ENCODE data around the gene AATK.

The AATK gene

DNA sequence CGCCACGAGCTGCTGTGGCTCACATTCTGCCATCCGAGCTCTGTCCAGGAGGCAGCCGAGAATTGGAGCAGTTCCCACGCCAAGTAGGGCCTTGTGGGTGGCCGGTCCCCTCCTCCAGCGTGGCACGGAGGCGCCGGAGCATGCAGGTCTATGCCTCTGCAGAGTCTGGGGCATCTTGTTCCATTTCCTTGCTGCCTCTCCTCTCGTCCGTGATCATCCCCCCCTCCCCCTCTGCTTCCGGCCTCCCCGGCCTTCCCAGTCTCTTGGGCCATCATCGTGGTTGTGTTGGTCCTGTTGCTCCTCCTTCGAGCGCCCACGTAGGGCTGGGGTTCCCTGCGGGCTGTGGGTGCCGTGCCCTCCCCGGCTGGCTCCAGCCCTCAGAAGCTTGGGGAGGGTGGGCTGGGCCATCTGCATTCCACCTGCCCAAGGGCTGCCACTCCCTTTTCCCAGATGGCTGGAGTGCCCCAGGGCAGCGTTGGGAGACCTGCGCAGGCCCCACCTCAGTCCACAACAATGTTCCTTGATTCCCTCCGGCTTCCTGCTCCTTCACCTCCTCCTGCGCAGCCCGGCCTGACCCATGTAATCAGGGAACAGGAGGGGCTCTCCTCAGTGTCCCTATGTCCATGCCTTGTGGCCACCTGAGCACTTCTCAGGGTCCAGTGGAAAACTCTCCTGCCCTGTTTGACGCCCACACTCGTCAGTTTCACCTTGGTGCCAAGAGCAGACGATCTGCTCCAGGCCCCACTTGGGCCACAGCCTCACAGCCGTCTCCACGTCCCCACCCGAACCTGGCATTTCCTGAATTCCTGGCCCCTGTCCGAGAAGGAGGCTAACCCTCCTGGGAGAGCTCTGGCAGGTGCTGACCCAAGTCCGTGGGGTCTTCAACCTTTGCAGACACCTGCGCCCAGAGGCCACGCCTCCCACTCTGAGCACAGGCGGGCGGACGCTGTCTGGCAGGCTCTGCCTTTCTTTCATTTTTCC lies 94.0 kb downstream of the AATK start:
- no peak for ATAC-seq
- no peak for TF ChIP-seq ZNF565 (CRISPR knock-in tag; conservative IDR thresholded peaks at IDR 0.05; ENCODE audit: low read depth)
- no peak for TF ChIP-seq TCF4 (CRISPR knock-in tag; IDR thresholded peaks at IDR 0.05; ENCODE audit: borderline replicate concordance)
- TF ChIP-seq, protein P1, sequence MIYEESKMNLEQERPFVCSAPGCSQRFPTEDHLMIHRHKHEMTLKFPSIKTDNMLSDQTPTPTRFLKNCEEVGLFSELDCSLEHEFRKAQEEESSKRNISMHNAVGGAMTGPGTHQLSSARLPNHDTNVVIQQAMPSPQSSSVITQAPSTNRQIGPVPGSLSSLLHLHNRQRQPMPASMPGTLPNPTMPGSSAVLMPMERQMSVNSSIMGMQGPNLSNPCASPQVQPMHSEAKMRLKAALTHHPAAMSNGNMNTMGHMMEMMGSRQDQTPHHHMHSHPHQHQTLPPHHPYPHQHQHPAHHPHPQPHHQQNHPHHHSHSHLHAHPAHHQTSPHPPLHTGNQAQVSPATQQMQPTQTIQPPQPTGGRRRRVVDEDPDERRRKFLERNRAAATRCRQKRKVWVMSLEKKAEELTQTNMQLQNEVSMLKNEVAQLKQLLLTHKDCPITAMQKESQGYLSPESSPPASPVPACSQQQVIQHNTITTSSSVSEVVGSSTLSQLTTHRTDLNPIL (CRISPR knock-in tag; IDR thresholded peaks at IDR 0.05; ENCODE audit: low read depth) = no peak
- TF ChIP-seq, protein P2, sequence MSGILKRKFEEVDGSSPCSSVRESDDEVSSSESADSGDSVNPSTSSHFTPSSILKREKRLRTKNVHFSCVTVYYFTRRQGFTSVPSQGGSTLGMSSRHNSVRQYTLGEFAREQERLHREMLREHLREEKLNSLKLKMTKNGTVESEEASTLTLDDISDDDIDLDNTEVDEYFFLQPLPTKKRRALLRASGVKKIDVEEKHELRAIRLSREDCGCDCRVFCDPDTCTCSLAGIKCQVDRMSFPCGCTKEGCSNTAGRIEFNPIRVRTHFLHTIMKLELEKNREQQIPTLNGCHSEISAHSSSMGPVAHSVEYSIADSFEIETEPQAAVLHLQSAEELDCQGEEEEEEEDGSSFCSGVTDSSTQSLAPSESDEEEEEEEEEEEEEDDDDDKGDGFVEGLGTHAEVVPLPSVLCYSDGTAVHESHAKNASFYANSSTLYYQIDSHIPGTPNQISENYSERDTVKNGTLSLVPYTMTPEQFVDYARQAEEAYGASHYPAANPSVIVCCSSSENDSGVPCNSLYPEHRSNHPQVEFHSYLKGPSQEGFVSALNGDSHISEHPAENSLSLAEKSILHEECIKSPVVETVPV (CRISPR knock-in tag; IDR thresholded peaks at IDR 0.05) = no peak
- no peak for TF ChIP-seq PPARA (CRISPR knock-in tag; IDR thresholded peaks at IDR 0.05; ENCODE audit: borderline replicate concordance)
- TF ChIP-seq ARNTL (CRISPR knock-in tag; IDR thresholded peaks at IDR 0.05; ENCODE audit: borderline replicate concordance, low read depth) = no peak
- TF ChIP-seq, protein P3, sequence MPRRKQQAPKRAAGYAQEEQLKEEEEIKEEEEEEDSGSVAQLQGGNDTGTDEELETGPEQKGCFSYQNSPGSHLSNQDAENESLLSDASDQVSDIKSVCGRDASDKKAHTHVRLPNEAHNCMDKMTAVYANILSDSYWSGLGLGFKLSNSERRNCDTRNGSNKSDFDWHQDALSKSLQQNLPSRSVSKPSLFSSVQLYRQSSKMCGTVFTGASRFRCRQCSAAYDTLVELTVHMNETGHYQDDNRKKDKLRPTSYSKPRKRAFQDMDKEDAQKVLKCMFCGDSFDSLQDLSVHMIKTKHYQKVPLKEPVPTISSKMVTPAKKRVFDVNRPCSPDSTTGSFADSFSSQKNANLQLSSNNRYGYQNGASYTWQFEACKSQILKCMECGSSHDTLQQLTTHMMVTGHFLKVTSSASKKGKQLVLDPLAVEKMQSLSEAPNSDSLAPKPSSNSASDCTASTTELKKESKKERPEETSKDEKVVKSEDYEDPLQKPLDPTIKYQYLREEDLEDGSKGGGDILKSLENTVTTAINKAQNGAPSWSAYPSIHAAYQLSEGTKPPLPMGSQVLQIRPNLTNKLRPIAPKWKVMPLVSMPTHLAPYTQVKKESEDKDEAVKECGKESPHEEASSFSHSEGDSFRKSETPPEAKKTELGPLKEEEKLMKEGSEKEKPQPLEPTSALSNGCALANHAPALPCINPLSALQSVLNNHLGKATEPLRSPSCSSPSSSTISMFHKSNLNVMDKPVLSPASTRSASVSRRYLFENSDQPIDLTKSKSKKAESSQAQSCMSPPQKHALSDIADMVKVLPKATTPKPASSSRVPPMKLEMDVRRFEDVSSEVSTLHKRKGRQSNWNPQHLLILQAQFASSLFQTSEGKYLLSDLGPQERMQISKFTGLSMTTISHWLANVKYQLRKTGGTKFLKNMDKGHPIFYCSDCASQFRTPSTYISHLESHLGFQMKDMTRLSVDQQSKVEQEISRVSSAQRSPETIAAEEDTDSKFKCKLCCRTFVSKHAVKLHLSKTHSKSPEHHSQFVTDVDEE (CRISPR knock-in tag; IDR thresholded peaks at IDR 0.05) = no peak
- no peak for TF ChIP-seq ZNF70 (CRISPR knock-in tag; IDR thresholded peaks at IDR 0.05)
- TF ChIP-seq ZC3H10 (CRISPR knock-in tag; IDR thresholded peaks at IDR 0.05) = no peak

DNA sequence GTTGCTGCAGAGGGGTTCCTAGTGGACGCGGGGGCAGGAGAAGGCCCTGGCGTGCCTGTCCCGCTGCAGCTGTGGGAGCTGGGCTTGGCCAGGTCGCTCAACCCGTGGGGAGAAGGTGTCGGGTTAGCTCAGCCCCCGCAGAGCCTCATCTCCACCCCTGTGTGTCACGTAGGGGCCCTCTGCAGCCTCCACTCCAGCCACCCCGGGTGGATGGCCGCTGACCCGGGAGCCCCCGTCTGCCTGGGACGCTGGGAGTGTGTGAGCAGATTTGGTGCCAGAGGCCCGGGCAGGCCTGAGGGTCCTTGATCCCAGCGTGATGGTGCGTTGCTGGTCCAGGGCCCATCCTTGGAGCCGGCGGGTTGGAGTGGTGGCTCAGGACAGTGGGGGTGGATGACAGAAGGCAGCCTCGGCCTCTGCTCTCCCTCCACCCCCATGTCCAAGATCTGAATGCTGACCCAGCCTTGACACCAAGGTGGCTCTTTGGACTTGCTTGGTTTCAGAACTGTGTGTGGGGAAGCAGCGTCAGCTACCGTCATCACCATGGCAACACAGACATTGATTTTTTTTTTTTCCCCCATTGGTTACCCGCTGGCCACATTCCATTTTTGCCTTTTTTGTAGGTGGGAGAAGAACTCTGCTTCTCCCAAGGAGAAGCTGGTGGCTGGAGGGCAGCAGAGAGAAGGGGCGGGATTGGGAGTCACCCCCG lies 95.3 kb downstream of the AATK start:
- ATAC-seq = no peak
- TF ChIP-seq BACH2 (CRISPR knock-in tag; IDR thresholded peaks at IDR 0.05; ENCODE audit: borderline replicate concordance) (no peak), ISL1 (CRISPR knock-in tag; IDR thresholded peaks at IDR 0.05) (no peak), TCF4 (CRISPR knock-in tag; IDR thresholded peaks at IDR 0.05; ENCODE audit: borderline replicate concordance) (no peak), ZNF565 (CRISPR knock-in tag; conservative IDR thresholded peaks at IDR 0.05; ENCODE audit: low read depth) (no peak), ZNF70 (CRISPR knock-in tag; IDR thresholded peaks at IDR 0.05) (no peak)
- TF ChIP-seq, protein P3 (CRISPR knock-in tag; IDR thresholded peaks at IDR 0.05) = no peak
- TF ChIP-seq, protein P1 (CRISPR knock-in tag; IDR thresholded peaks at IDR 0.05; ENCODE audit: low read depth) = no peak

DNA sequence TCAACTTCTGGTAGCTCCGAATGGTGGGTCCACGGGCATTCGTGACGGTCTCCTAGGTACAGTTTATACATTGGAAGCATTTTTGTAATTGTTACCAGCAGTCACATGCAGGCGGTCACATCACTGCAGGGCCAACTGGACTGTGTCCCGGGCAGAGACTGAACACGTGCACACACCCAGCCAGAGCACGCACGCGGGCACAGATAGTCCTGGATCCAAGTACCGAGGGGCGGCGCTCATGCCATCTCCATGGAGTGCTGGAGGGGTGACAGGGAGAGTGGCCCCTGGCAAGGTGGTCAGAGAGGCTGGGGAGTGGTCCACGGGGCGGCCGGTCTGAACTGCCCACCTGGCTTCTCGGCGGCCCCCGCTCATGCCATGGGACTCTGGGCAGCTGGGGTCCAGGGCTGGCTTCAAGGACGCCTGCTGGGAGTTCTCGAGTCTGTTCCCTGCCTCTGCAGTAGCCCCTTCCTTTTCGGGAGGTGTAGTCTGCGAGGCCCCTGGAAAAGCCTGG lies 96.8 kb downstream of the AATK start:
- ATAC-seq = no peak
- TF ChIP-seq SNAI2 (CRISPR knock-in tag; IDR thresholded peaks at IDR 0.05) (no peak), CSDC2 (CRISPR knock-in tag; IDR thresholded peaks at IDR 0.05) (no peak), GLIS3 (CRISPR knock-in tag; IDR thresholded peaks at IDR 0.05) (no peak), BACH2 (CRISPR knock-in tag; IDR thresholded peaks at IDR 0.05; ENCODE audit: borderline replicate concordance) (no peak), ZFP3 (CRISPR knock-in tag; IDR thresholded peaks at IDR 0.05) (no peak), ARNTL (CRISPR knock-in tag; IDR thresholded peaks at IDR 0.05; ENCODE audit: borderline replicate concordance, low read depth) (no peak), TCF4 (CRISPR knock-in tag; IDR thresholded peaks at IDR 0.05; ENCODE audit: borderline replicate concordance) (no peak), PPARA (CRISPR knock-in tag; IDR thresholded peaks at IDR 0.05; ENCODE audit: borderline replicate concordance) (no peak), ZC3H10 (CRISPR knock-in tag; IDR thresholded peaks at IDR 0.05) (no peak), ZNF70 (CRISPR knock-in tag; IDR thresholded peaks at IDR 0.05) (no peak), ZNF8 (CRISPR knock-in tag; IDR thresholded peaks at IDR 0.05) (no peak), ZFP30 (CRISPR knock-in tag; IDR thresholded peaks at IDR 0.05) (no peak)
- TF ChIP-seq, protein P4, sequence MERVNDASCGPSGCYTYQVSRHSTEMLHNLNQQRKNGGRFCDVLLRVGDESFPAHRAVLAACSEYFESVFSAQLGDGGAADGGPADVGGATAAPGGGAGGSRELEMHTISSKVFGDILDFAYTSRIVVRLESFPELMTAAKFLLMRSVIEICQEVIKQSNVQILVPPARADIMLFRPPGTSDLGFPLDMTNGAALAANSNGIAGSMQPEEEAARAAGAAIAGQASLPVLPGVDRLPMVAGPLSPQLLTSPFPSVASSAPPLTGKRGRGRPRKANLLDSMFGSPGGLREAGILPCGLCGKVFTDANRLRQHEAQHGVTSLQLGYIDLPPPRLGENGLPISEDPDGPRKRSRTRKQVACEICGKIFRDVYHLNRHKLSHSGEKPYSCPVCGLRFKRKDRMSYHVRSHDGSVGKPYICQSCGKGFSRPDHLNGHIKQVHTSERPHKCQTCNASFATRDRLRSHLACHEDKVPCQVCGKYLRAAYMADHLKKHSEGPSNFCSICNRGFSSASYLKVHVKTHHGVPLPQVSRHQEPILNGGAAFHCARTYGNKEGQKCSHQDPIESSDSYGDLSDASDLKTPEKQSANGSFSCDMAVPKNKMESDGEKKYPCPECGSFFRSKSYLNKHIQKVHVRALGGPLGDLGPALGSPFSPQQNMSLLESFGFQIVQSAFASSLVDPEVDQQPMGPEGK (CRISPR knock-in tag; IDR thresholded peaks at IDR 0.05; ENCODE audit: borderline replicate concordance) = no peak
- TF ChIP-seq, protein P3 (CRISPR knock-in tag; IDR thresholded peaks at IDR 0.05) = no peak

Measured in SK-N-SH treated with all-trans-retinoic acid at 6 μM for 48 hours (cell line).